ENCODE results near the gene CNOT4. TPM values are rescaled to one million over a fixed set of nuclear protein-coding genes. Genes with fewer than 3 reads are reported as not detected.

CNOT4 gene
- total and polyA plus RNA-seq, 2 of the 13 experiments (the other 11 are each of a cell fraction or from before 2014, with no cell fraction given): 7.4 to 8.4 TPM

DNA sequence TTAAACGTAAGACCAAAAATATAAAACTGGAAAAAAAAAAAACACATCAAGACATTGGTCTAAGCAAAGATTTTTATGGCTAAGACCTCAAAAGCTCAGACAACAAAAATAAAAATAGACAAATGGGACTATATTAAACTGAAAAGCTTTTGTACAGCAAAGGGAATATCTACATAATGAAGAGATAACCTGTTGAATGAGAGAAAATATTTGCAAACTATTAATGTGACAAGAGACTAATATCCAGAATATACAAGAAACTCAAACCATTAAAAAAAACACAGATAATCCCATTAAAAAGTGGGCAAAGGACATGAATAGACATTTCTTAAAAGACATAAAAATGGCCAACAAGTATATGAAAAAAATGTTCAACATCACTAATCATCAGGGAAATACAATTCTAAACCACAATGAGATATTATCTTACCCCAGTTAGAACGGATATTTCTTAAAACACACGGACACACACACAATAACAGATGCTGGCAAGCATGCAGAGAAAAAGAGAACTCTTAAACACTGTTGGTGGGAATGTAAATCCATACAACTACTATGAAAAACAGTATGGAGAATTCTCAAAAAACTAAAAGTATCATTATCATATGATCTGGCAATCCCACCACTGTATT lies 28.8 kb downstream of the CNOT4 start:
- no peaks in the 10 kb centered on the region for H3K27me3 ChIP-seq (ENCODE audit: control insufficient read depth in 1 of 2, insufficient read depth in 2 of 2, low read length in 2 of 2)
- in situ Hi-C loops (cut with HindIII; ENCODE audit: extremely low pct_ligation_motif_present, low pct_unique_long_range_greater_than_20kb) (no loop called here), intact Hi-C loops (cut with micrococcal nuclease; ENCODE audit: unreplicated experiment) (no loop called here)
- H3K4me2 ChIP-seq (ENCODE audit: low read depth, low read length): no peak overlapping the region
- H3K27ac ChIP-seq (ENCODE audit: extremely low read length, insufficient read depth, low read length): no peak overlapping the region
- no peak overlapping the region for H3K4me3 ChIP-seq (replicated peaks in 1 of 3; ENCODE audit: insufficient read depth in 1 of 3, low read depth in 2 of 3, low read length in 3 of 3)
- ATAC-seq: no peak
- no peak overlapping the region for H3K9ac ChIP-seq (ENCODE audit: insufficient read depth, low read depth, low read length)
- H3K79me2 ChIP-seq (ENCODE audit: insufficient read depth, low read length): peaks cover 60% of the 10 kb centered on the region
- H4K20me1 ChIP-seq (ENCODE audit: insufficient read depth, low read length): no peaks in the 10 kb centered on the region; the same call in 1 of the 2 replicates
- no peaks in the 10 kb centered on the region for H3K36me3 ChIP-seq (replicated peaks in 1 of 2; ENCODE audit: control insufficient read depth in 1 of 2, insufficient read depth in 2 of 2, low read length in 2 of 2)
- H3K9me3 ChIP-seq (ENCODE audit: low read length): no peaks in the 10 kb centered on the region
- H2AFZ ChIP-seq (ENCODE audit: low read length): no peak overlapping the region
- FAIRE-seq: no peak
- CTCF ChIA-PET (ENCODE audit: low intra/inter-chr PET ratio, low total read pairs): no interaction called here
- no peaks in the 10 kb centered on the region for H3K4me1 ChIP-seq (ENCODE audit: insufficient read depth, low read length)
- POLR2A ChIA-PET: no interaction called here
- TF ChIP-seq RNF2 (conservative IDR thresholded peaks at IDR 0.05; ENCODE audit: low read depth): no peak
- no peak for TF ChIP-seq RELA (CRISPR knock-in tag; IDR thresholded peaks at IDR 0.05)
- no peak for TF ChIP-seq LCORL (IDR thresholded peaks at IDR 0.05)
- TF ChIP-seq LCORL (CRISPR knock-in tag; IDR thresholded peaks at IDR 0.05): no peak
- no peak for TF ChIP-seq ZSCAN12 (CRISPR knock-in tag; IDR thresholded peaks at IDR 0.05)
- no peak for TF ChIP-seq SMAD1 (CRISPR knock-in tag; IDR thresholded peaks at IDR 0.05; ENCODE audit: borderline replicate concordance, low read depth)
- no peak for TF ChIP-seq IKZF4 (CRISPR knock-in tag; IDR thresholded peaks at IDR 0.05; ENCODE audit: borderline replicate concordance, low read depth, not compliant biosample characterization)
- no peak for TF ChIP-seq GABPA (IDR thresholded peaks at IDR 0.05; ENCODE audit: low read depth, low read length)
- TF ChIP-seq GABPA (CRISPR knock-in tag; IDR thresholded peaks at IDR 0.05; ENCODE audit: low read depth): no peak
- no peak for DNase-seq (ENCODE audit: low spot score)
- BruUV-seq (replicated peaks): no TSS peak
- 92% methylated on average over 3 of the region's 3 CpGs for WGBS (ENCODE audit: low lambda C conversion rate)

DNA sequence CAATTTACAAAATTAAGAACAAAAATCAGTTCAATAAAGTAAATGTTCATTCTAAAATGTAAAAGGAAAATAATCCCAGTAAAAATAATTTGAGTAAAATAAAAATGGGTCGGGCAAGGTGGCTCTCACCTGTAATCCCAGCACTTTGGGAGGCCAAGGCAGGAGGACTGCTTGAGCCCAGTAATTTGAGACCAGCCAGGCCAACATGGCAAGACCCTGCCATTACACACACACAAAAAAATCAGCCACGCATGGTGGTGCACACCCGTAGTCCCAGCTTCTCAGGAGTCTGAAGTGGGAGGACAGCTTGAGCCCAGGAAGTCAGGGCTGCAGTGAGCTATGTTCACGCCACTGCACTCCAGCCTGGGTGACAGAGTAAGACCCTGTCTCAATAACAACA lies 34.4 kb downstream of the CNOT4 start:
- CTCF ChIA-PET (ENCODE audit: low intra/inter-chr PET ratio, low total read pairs): no interaction called here
- no peak for TF ChIP-seq ELF4 (CRISPR knock-in tag; IDR thresholded peaks at IDR 0.05; ENCODE audit: borderline replicate concordance)
- TF ChIP-seq SOX5 (CRISPR knock-in tag; IDR thresholded peaks at IDR 0.05; ENCODE audit: borderline replicate concordance): no peak
- no peak for TF ChIP-seq HINFP (CRISPR knock-in tag; IDR thresholded peaks at IDR 0.05; ENCODE audit: low read depth)
- TF ChIP-seq ATF1 (CRISPR knock-in tag; IDR thresholded peaks at IDR 0.05): no peak
- no peak for TF ChIP-seq CAMTA2 (CRISPR knock-in tag; IDR thresholded peaks at IDR 0.05; ENCODE audit: borderline replicate concordance)
- no peak for TF ChIP-seq TCF7L2 (IDR thresholded peaks at IDR 0.05; ENCODE audit: low read depth, low read length)
- no peak for TF ChIP-seq SIX4 (CRISPR knock-in tag; IDR thresholded peaks at IDR 0.05)
- no peak for TF ChIP-seq ZNF780A (CRISPR knock-in tag; IDR thresholded peaks at IDR 0.05)
- TF ChIP-seq CREM (IDR thresholded peaks at IDR 0.05): no peak
- TF ChIP-seq CREM (CRISPR knock-in tag; IDR thresholded peaks at IDR 0.05): no peak
- TF ChIP-seq TEAD2 (CRISPR knock-in tag; IDR thresholded peaks at IDR 0.05): no peak
- TF ChIP-seq PTBP1 (IDR thresholded peaks at IDR 0.05; ENCODE audit: low read depth, low read length, poor library complexity, severe bottlenecking): no peak
- TF ChIP-seq PAWR (CRISPR knock-in tag; IDR thresholded peaks at IDR 0.05; ENCODE audit: borderline replicate concordance): no peak

More for the DNA sequence above, 34.4 kb downstream of the CNOT4 start:
- Histone ChIP-seq H3K9ac (ENCODE audit: insufficient read depth, low read depth, low read length) (no peak overlapping the region), H3K9me3 (ENCODE audit: low read length) (no peaks in the 10 kb centered on the region), H4K20me1 (ENCODE audit: insufficient read depth, low read length) (no peaks in the 10 kb centered on the region; the same call in 1 of the 2 replicates), H3K36me3 (replicated peaks in 1 of 2; ENCODE audit: control insufficient read depth in 1 of 2, insufficient read depth in 2 of 2, low read length in 2 of 2) (no peaks in the 10 kb centered on the region), H3K4me2 (ENCODE audit: low read depth, low read length) (no peak overlapping the region), H2AFZ (ENCODE audit: low read length) (no peak overlapping the region), H3K4me3 (replicated peaks in 1 of 3; ENCODE audit: insufficient read depth in 1 of 3, low read depth in 2 of 3, low read length in 3 of 3) (no peak overlapping the region), H3K27me3 (ENCODE audit: control insufficient read depth in 1 of 2, insufficient read depth in 2 of 2, low read length in 2 of 2) (no peaks in the 10 kb centered on the region), H3K79me2 (ENCODE audit: insufficient read depth, low read length) (peaks cover 44% of the 10 kb centered on the region), H3K27ac (ENCODE audit: extremely low read length, insufficient read depth, low read length) (no peak overlapping the region), H3K4me1 (ENCODE audit: insufficient read depth, low read length) (no peaks in the 10 kb centered on the region)
- 100% methylated on average over 4 of the region's 4 CpGs for WGBS (ENCODE audit: low lambda C conversion rate)
- in situ Hi-C loops (cut with HindIII; ENCODE audit: extremely low pct_ligation_motif_present, low pct_unique_long_range_greater_than_20kb): no loop called here
- DNase-seq (ENCODE audit: low spot score) (no peak), ATAC-seq (no peak), FAIRE-seq (no peak)
- BruUV-seq (replicated peaks): no TSS peak
- intact Hi-C loops (cut with micrococcal nuclease; ENCODE audit: unreplicated experiment): no loop called here
- POLR2A ChIA-PET: interaction anchor here (0.5 kb wide), 1 partner anchor 92 kb away, joined by 3 read pairs; no protein-coding TSS in a partner anchor

Data from HepG2 (cell line).